Renal pelvis (tissue), 12 donors: ENCODE results near the gene PIM3. TPM values are rescaled to one million over a fixed set of nuclear protein-coding genes. Genes with fewer than 3 reads are reported as not detected.

Experiments
- DNase-seq: peaks from one replicate; pipeline ENCODE4 v3.0.0-alpha.2; 2013
- long read RNA-seq, 16 experiments: transcript quantifications; one replicate each; lab custom pipeline, GENCODE V29; 2026
- polyA plus RNA-seq, 3 donors: library from polyadenylated mRNA; unstranded; fragments of 120-200 nt; gene quantifications; one replicate each; pipeline ENCODE4 v1.2.1, GENCODE V29; 2013; ENCODE audit not compliant: insufficient read length in 3 of 3

PIM3 gene
- 10 to 100 TPM; 17.5 to 25.0 (median 22.2) TPM for polyA plus RNA-seq
- long read RNA-seq, donor 1, transcript PIM3-201 (6 exons, 2,369 nt), result major isoform, 14 of 49 reads
- long read RNA-seq, donor 1, partial matches to known transcripts, result 35 of 49 reads
- long read RNA-seq, donor 1, other reads (novel, unspliced or antisense), result 0 of 49 reads
- long read RNA-seq, donor 2, transcript PIM3-201 (6 exons, 2,369 nt), result major isoform, 13 of 40 reads
- long read RNA-seq, donor 2, partial matches to known transcripts, result 26 of 40 reads
- long read RNA-seq, donor 2, other reads (novel, unspliced or antisense), result 0 of 40 reads
- long read RNA-seq, donor 3, transcript PIM3-201 (6 exons, 2,369 nt), result major isoform, 24 of 25 reads
- long read RNA-seq, donor 3, partial matches to known transcripts, result 0 of 25 reads
- long read RNA-seq, donor 3, other reads (novel, unspliced or antisense), result 0 of 25 reads
- long read RNA-seq, donor 4, transcript PIM3-201 (6 exons, 2,369 nt), result major isoform, 25 of 25 reads
- long read RNA-seq, donor 4, partial matches to known transcripts, result 0 of 25 reads
- long read RNA-seq, donor 4, other reads (novel, unspliced or antisense), result 0 of 25 reads
- long read RNA-seq, donor 5, transcript PIM3-201 (6 exons, 2,369 nt), result major isoform, 5 of 13 reads
- long read RNA-seq, donor 5, partial matches to known transcripts, result 8 of 13 reads
- long read RNA-seq, donor 5, other reads (novel, unspliced or antisense), result 0 of 13 reads
- long read RNA-seq, donor 6, transcript PIM3-201 (6 exons, 2,369 nt), result major isoform, 18 of 42 reads
- long read RNA-seq, donor 6, partial matches to known transcripts, result 24 of 42 reads
- long read RNA-seq, donor 6, other reads (novel, unspliced or antisense), result 0 of 42 reads
- long read RNA-seq, donor 7, transcript PIM3-201 (6 exons, 2,369 nt), result major isoform, 18 of 18 reads
- long read RNA-seq, donor 7, partial matches to known transcripts, result 0 of 18 reads
- long read RNA-seq, donor 7, other reads (novel, unspliced or antisense), result 0 of 18 reads
- long read RNA-seq, donor 8, partial matches to known transcripts, result 22 of 25 reads
- long read RNA-seq, donor 8, other reads (novel, unspliced or antisense), result 0 of 25 reads
- long read RNA-seq, donor 9, transcript PIM3-201 (6 exons, 2,369 nt), result major isoform, 22 of 23 reads
- long read RNA-seq, donor 9, partial matches to known transcripts, result 0 of 23 reads
- long read RNA-seq, donor 9, other reads (novel, unspliced or antisense), result 0 of 23 reads
- long read RNA-seq, donor 10, transcript PIM3-201 (6 exons, 2,369 nt), result major isoform, 15 of 64 reads
- long read RNA-seq, donor 10, partial matches to known transcripts, result 49 of 64 reads
- long read RNA-seq, donor 10, other reads (novel, unspliced or antisense), result 0 of 64 reads
- long read RNA-seq, donor 11, transcript PIM3-201 (6 exons, 2,369 nt), result major isoform, 11 of 11 reads
- long read RNA-seq, donor 11, partial matches to known transcripts, result 0 of 11 reads
- long read RNA-seq, donor 11, other reads (novel, unspliced or antisense), result 0 of 11 reads
- long read RNA-seq, donor 12, transcript PIM3-201 (6 exons, 2,369 nt), result major isoform, 22 of 22 reads
- long read RNA-seq, donor 12, partial matches to known transcripts, result 0 of 22 reads
- long read RNA-seq, donor 12, other reads (novel, unspliced or antisense), result 0 of 22 reads
- long read RNA-seq, donor 13, partial matches to known transcripts, result 0 of 1 reads
- long read RNA-seq, donor 13, other reads (novel, unspliced or antisense), result 0 of 1 reads
- long read RNA-seq, donor 14, transcript PIM3-201 (6 exons, 2,369 nt), result major isoform, 24 of 24 reads
- long read RNA-seq, donor 14, partial matches to known transcripts, result 0 of 24 reads
- long read RNA-seq, donor 14, other reads (novel, unspliced or antisense), result 0 of 24 reads
- long read RNA-seq, donor 15, transcript PIM3-201 (6 exons, 2,369 nt), result major isoform, 36 of 127 reads
- long read RNA-seq, donor 15, partial matches to known transcripts, result 91 of 127 reads
- long read RNA-seq, donor 15, other reads (novel, unspliced or antisense), result 0 of 127 reads
- long read RNA-seq, donor 16, transcript PIM3-201 (6 exons, 2,369 nt), result major isoform, 13 of 62 reads
- long read RNA-seq, donor 16, partial matches to known transcripts, result 49 of 62 reads
- long read RNA-seq, donor 16, other reads (novel, unspliced or antisense), result 0 of 62 reads

GRCh38 chr22:49960159-49961004 is at the start of gene PIM3:
PIM3 (plus strand) TSS chr22:49960772; CDS start chr22:49960948, 176 bp downstream.
- peak; percentile 96 for DNase-seq

GRCh38 chr22:49911881-49912625 is 48.5 kb upstream of the PIM3 start:
- DNase-seq, result no peak

- no peak for DNase-seq
Observed at GRCh38 chr22:49913026-49913425, 47.5 kb upstream of the PIM3 start.

- DNase-seq, result no peak
Observed at GRCh38 chr22:49913446-49913845, 47.1 kb upstream of the PIM3 start.

- no peak for DNase-seq
Observed at GRCh38 chr22:49914256-49914655, 46.3 kb upstream of the PIM3 start.

GRCh38 chr22:49915610-49916009 is 45.0 kb upstream of the PIM3 start:
- DNase-seq, result no peak

GRCh38 chr22:49916831-49917230 is 43.7 kb upstream of the PIM3 start:
- DNase-seq, result no peak

GRCh38 chr22:49917974-49918910 is 42.3 kb upstream of the PIM3 start, which contains the start of the genes ALG12 and CRELD2:
ALG12 (minus strand) TSS chr22:49918438; CDS start chr22:49913765, 4,673 bp downstream.
CRELD2 (plus strand) TSS chr22:49918634; CDS start chr22:49918770, 136 bp downstream.
- peak; percentile 97 for DNase-seq

GRCh38 chr22:49918911-49919881 is 41.4 kb upstream of the PIM3 start:
- DNase-seq, result no peak

- DNase-seq, result no peak
Observed at GRCh38 chr22:49920859-49921258, 39.7 kb upstream of the PIM3 start.

- DNase-seq, result no peak
Observed at GRCh38 chr22:49921508-49922278, 38.9 kb upstream of the PIM3 start.

- no peak for DNase-seq
Observed at GRCh38 chr22:49922484-49922883, 38.1 kb upstream of the PIM3 start.

- DNase-seq, result no peak
Observed at GRCh38 chr22:49922926-49923325, 37.6 kb upstream of the PIM3 start.

- DNase-seq, result no peak
Observed at GRCh38 chr22:49923445-49923844, 37.1 kb upstream of the PIM3 start.
